ENCODE results near the gene YES1. TPM values are rescaled to one million over a fixed set of nuclear protein-coding genes. Genes with fewer than 3 reads are reported as not detected.
"Not testable (repeated sequence)": the region's sequence is repeated elsewhere in the genome, so short reads cannot be mapped to it uniquely, and the experiment has no call there.

YES1 gene
- total RNA-seq, 4 donors from 2014 or later, result 19.2 to 39.5 (median 29.6) TPM

- Histone ChIP-seq H3K4me1 (no peaks in the 10 kb centered on the region), H3K27me3 (no peaks in the 10 kb centered on the region), H3K4me3 (no peak overlapping the region), H3K36me3 (no peaks in the 10 kb centered on the region), H3K27ac (no peak overlapping the region), H3K9me3 (no peaks in the 10 kb centered on the region)
- no peak for TF ChIP-seq POLR2A (IDR thresholded peaks at IDR 0.05)
- TF ChIP-seq CTCF (IDR thresholded peaks at IDR 0.05 in 4 of 5, conservative IDR thresholded peaks at IDR 0.05 in 1 of 5), result no peak
- ATAC-seq, result no peak
- intact Hi-C loops (cut with DNase I; ENCODE audit: low total_unique reads) (no loop called here), in situ Hi-C loops (cut with MboI; ENCODE audit: low sequenced_read_pairs in 4 of 4) (no loop called here)
- no peak for DNase-seq
Observed at GRCh38 chr18:767961-768360, 44.1 kb downstream of the YES1 start.

- no peak for TF ChIP-seq CTCF (IDR thresholded peaks at IDR 0.05 in 4 of 5, conservative IDR thresholded peaks at IDR 0.05 in 1 of 5)
- intact Hi-C loops (cut with DNase I; ENCODE audit: low total_unique reads) (no loop called here), in situ Hi-C loops (cut with MboI; ENCODE audit: low sequenced_read_pairs in 4 of 4) (no loop called here)
- H3K27me3 ChIP-seq, result no peaks in the 10 kb centered on the region
- DNase-seq (no peak), ATAC-seq (no peak)
- H3K36me3 ChIP-seq, result no peaks in the 10 kb centered on the region
- H3K9me3 ChIP-seq, result no peaks in the 10 kb centered on the region
- H3K4me3 ChIP-seq, result no peak overlapping the region
- no peaks in the 10 kb centered on the region for H3K4me1 ChIP-seq
- no peak overlapping the region for H3K27ac ChIP-seq
Observed at GRCh38 chr18:767084-767882, 44.8 kb downstream of the YES1 start.

GRCh38 chr18:766550-766860 lies 45.5 kb downstream of the YES1 start:
- Histone ChIP-seq H3K36me3 (no peaks in the 10 kb centered on the region), H3K4me1 (no peaks in the 10 kb centered on the region), H3K4me3 (no peak overlapping the region), H3K9me3 (no peaks in the 10 kb centered on the region), H3K27ac (no peak overlapping the region), H3K27me3 (no peaks in the 10 kb centered on the region)
- in situ Hi-C loops (cut with MboI; ENCODE audit: low sequenced_read_pairs in 4 of 4), result no loop called here
- ATAC-seq (no peak), DNase-seq (no peak)
- TF ChIP-seq CTCF (IDR thresholded peaks at IDR 0.05 in 4 of 5, conservative IDR thresholded peaks at IDR 0.05 in 1 of 5), result no peak
- no peak for TF ChIP-seq POLR2A (IDR thresholded peaks at IDR 0.05)
- intact Hi-C loops (cut with DNase I; ENCODE audit: low total_unique reads), result no loop called here

- intact Hi-C loops (cut with DNase I; ENCODE audit: low total_unique reads) (no loop called here), in situ Hi-C loops (cut with MboI; ENCODE audit: low sequenced_read_pairs in 4 of 4) (no loop called here)
Observed at GRCh38 chr18:765764-766549, 46.1 kb downstream of the YES1 start.

GRCh38 chr18:759864-760263 lies 52.2 kb downstream of the YES1 start:
- ATAC-seq; H3K27me3 ChIP-seq; in situ Hi-C loops (cut with MboI; ENCODE audit: low sequenced_read_pairs in 4 of 4); H3K4me1 ChIP-seq; H3K27ac ChIP-seq; intact Hi-C loops (cut with DNase I; ENCODE audit: low total_unique reads); DNase-seq; H3K4me3 ChIP-seq; H3K9me3 ChIP-seq: not testable (repeated sequence)
- peaks cover 0 to 12% of the 10 kb centered on the region in 2 donors for H3K36me3 ChIP-seq

More at GRCh38 chr18:765764-766549, 46.1 kb downstream of the YES1 start:
- no peaks in the 10 kb centered on the region for H3K9me3 ChIP-seq
- ATAC-seq (no peak), DNase-seq (no peak)
- no peaks in the 10 kb centered on the region for H3K36me3 ChIP-seq
- H3K27me3 ChIP-seq, result no peaks in the 10 kb centered on the region
- TF ChIP-seq CTCF (IDR thresholded peaks at IDR 0.05 in 4 of 5, conservative IDR thresholded peaks at IDR 0.05 in 1 of 5), result no peak
- no peak for TF ChIP-seq POLR2A (IDR thresholded peaks at IDR 0.05)
- no peak overlapping the region for H3K27ac ChIP-seq
- no peaks in the 10 kb centered on the region for H3K4me1 ChIP-seq
- H3K4me3 ChIP-seq, result no peak overlapping the region

Measured in gastrocnemius medialis (tissue), 4 donors.